ENCODE results near the gene CAPZA2.
"Not testable (repeated sequence)": the region's sequence is repeated elsewhere in the genome, so short reads cannot be mapped to it uniquely, and the experiment has no call there.

The CAPZA2 gene

GRCh38 chr7:116933465-116933864 lies 71.1 kb downstream of the CAPZA2 start:
- no peak for DNase-seq (ENCODE audit: low read depth)
- no peak overlapping the region for H3K4me3 ChIP-seq (ENCODE audit: low read depth, low read length)
- TF ChIP-seq, protein P1, sequence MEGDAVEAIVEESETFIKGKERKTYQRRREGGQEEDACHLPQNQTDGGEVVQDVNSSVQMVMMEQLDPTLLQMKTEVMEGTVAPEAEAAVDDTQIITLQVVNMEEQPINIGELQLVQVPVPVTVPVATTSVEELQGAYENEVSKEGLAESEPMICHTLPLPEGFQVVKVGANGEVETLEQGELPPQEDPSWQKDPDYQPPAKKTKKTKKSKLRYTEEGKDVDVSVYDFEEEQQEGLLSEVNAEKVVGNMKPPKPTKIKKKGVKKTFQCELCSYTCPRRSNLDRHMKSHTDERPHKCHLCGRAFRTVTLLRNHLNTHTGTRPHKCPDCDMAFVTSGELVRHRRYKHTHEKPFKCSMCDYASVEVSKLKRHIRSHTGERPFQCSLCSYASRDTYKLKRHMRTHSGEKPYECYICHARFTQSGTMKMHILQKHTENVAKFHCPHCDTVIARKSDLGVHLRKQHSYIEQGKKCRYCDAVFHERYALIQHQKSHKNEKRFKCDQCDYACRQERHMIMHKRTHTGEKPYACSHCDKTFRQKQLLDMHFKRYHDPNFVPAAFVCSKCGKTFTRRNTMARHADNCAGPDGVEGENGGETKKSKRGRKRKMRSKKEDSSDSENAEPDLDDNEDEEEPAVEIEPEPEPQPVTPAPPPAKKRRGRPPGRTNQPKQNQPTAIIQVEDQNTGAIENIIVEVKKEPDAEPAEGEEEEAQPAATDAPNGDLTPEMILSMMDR (IDR thresholded peaks at IDR 0.05; ENCODE audit: low read depth, low read length, missing control alignments): no peak
- in situ Hi-C loops (cut with HindIII; ENCODE audit: low sequenced_read_pairs): no loop called here

DNA sequence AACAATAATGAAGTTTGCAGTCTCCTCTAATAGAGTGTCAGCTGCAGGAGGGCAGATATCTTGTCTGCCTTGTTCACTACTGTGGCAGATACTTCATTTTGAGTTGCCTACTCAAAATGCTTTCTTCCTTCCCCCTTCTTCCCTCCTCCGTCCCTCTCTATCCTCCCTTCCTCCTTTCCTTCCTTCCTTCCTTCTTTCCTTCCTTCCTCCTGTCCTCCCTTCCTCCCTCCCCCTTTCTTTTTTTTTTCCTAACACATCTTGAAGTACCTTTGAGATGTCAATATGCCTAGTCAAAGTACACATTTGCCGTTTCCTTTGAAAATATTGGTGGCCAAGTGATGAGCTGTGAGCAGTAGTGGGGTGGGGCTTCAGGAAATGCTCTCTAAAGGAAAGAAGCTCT lies 72.2 kb downstream of the CAPZA2 start:
- DNase-seq (ENCODE audit: low read depth): no peak
- in situ Hi-C loops (cut with HindIII; ENCODE audit: low sequenced_read_pairs): no loop called here

DNA sequence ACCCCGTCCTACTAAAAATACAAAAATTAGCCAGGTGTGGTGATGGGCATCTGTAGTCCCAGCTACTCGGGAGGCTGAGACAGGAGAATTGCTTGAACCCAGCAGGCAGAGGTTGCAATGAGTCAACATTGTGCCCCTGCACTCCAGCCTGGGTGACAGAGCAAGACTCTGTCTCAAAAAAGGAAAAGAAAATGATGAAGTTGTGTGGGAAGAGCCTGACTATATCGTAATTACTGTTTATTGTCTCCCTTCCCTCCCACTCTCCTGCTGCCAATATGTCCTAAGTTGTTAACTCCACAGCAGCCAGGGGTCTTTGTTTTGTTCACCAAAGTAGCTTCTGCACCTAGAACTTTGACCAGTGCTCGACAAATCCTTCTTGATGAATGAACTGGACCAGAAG lies 74.5 kb downstream of the CAPZA2 start:
- in situ Hi-C loops (cut with HindIII; ENCODE audit: low sequenced_read_pairs); DNase-seq (ENCODE audit: low read depth); H3K4me3 ChIP-seq (ENCODE audit: low read depth, low read length): not testable (repeated sequence)

More for the DNA sequence above, 72.2 kb downstream of the CAPZA2 start:
- TF ChIP-seq, protein P1 (IDR thresholded peaks at IDR 0.05; ENCODE audit: low read depth, low read length, missing control alignments): no peak
- no peak overlapping the region for H3K4me3 ChIP-seq (ENCODE audit: low read depth, low read length)

DNA sequence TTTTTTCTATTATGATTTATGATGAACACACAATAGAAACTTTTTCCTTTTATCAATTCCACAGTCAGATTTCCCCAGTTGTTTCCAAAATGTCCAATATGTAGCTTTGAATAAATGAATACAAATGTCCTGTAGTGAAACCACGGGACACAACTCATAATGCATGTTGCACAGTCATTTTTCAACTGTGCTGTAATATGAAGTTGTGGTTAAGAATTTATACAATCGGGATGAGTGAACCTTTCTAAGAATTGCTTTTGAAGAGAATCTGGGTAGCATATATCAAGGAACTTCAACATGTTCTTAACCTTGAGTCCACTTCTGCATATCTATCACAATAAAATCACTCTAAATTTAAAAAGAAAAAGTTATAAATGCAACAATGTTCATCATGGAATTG lies 76.3 kb downstream of the CAPZA2 start:
- DNase-seq (ENCODE audit: low read depth): no peak
- TF ChIP-seq, protein P1 (IDR thresholded peaks at IDR 0.05; ENCODE audit: low read depth, low read length, missing control alignments): no peak
- in situ Hi-C loops (cut with HindIII; ENCODE audit: low sequenced_read_pairs): no loop called here
- no peak overlapping the region for H3K4me3 ChIP-seq (ENCODE audit: low read depth, low read length)

DNA sequence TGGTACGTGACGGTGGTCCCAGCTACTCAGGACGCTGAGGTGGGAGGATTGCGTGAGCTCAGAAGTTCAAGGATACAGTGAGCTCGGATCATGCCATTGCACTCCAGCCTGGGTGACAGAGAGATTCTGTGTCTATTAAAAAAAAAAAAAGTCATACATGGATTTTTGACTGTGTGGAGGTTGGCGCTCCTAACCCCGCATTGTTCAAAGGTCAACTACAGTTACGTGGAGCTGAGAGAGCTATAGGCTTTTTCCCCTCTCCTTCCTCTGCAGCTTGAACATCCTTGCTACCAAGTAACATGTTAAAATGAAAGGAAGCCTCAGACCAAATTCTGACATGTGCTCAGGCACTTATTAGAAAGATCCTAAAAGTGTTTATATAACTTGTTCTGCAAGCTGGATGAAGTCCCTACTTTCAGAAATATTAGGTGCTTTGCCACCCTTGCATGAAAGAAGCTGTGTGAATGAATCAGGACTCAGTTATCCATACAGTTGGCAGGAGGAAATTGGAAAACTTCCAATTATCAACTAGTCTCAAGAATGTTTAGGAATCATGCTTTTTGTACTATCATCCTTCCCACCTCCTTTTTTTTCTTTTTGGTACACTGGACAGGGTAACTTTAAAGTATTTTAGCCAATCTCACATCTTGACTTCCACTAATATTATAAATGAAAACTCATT lies 78.4 kb downstream of the CAPZA2 start:
- DNase-seq (ENCODE audit: low read depth): no peak
- no peak overlapping the region for H3K4me3 ChIP-seq (ENCODE audit: low read depth, low read length)
- in situ Hi-C loops (cut with HindIII; ENCODE audit: low sequenced_read_pairs): no loop called here
- TF ChIP-seq, protein P1 (IDR thresholded peaks at IDR 0.05; ENCODE audit: low read depth, low read length, missing control alignments): no peak

DNA sequence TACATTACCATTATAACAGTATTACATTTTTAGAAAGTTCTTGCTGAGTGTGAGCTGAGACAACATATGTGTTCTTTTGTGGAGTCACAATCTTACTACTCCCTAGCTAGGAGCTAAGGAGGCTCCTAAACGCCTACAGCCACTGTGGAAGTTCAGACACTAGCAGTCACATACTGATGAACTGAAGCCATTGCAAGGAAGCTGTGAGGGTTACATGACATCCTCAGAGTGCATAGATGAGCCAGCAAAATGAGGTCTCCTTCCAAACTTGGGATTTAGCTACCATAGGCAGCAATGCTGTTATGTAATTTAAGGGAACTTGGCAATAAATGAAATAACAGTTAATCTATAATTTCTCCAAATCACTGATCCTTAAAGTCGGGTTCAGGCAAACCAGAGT lies 80.1 kb downstream of the CAPZA2 start:
- in situ Hi-C loops (cut with HindIII; ENCODE audit: low sequenced_read_pairs): no loop called here
- H3K4me3 ChIP-seq (ENCODE audit: low read depth, low read length): no peak overlapping the region
- no peak for DNase-seq (ENCODE audit: low read depth)
- TF ChIP-seq, protein P1 (IDR thresholded peaks at IDR 0.05; ENCODE audit: low read depth, low read length, missing control alignments): no peak

DNA sequence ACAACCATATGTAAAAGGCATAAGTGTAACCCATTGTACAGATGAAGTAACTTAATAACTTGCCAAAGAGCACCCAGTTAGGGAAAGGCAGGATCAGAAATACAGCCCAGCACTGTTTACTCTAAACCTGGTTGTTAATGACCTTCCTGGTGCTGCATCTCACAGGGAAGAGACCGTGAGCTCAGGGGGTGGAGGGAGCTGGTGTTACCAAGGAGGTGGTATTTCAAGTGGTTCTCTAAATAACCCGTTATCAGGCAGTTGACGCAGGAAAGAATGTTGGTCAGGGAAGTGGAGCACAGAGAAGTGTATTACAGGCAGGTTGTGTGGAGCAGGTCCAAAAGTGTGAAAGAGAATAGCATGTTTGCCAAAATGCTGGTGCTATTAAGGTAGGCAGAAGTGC lies 86.5 kb downstream of the CAPZA2 start:
- H3K4me3 ChIP-seq (ENCODE audit: low read depth, low read length): no peak overlapping the region
- TF ChIP-seq, protein P1 (IDR thresholded peaks at IDR 0.05; ENCODE audit: low read depth, low read length, missing control alignments): no peak
- in situ Hi-C loops (cut with HindIII; ENCODE audit: low sequenced_read_pairs): no loop called here
- DNase-seq (ENCODE audit: low read depth): no peak

Measured in astrocyte of the cerebellum (primary cell).